HG03460 (cell line): ENCODE results near the gene CXXC1.
"Not testable (repeated sequence)": the region's sequence is repeated elsewhere in the genome, so short reads cannot be mapped to it uniquely, and the experiment has no call there.

Source experiments
- ATAC-seq: cut with Tn5 transposase; IDR thresholded peaks from one replicate; pipeline ENCODE4 v1.9.1; 2021; ENCODE audit not compliant: unreplicated experiment

Gene CXXC1

GRCh38 chr18:50287441-50288347, at the start of gene CXXC1:
TSS of gene CXXC1 (minus strand) at chr18:50287692. CDS start at chr18:50287589, 103 bp downstream.
- peak; percentile 85 for ATAC-seq

- peak; percentile 79 for ATAC-seq
Measured at GRCh38 chr18:50334546-50335152, 47.2 kb upstream of the CXXC1 start.

GRCh38 chr18:50331691-50332090, 44.2 kb upstream of the CXXC1 start:
- no peak for ATAC-seq

GRCh38 chr18:50330176-50330575, 42.7 kb upstream of the CXXC1 start:
- ATAC-seq, result no peak

- ATAC-seq, result no peak
Measured at GRCh38 chr18:50327983-50328382, 40.5 kb upstream of the CXXC1 start.

- peak; percentile 74 for ATAC-seq
Measured at GRCh38 chr18:50320719-50321118, 33.2 kb upstream of the CXXC1 start.

GRCh38 chr18:50315100-50315871, 27.8 kb upstream of the CXXC1 start:
- ATAC-seq, result peak; percentile 66

GRCh38 chr18:50313873-50314460, 26.5 kb upstream of the CXXC1 start:
- ATAC-seq, result no peak

GRCh38 chr18:50313031-50313607, 25.6 kb upstream of the CXXC1 start:
- ATAC-seq, result peak; percentile 29

- peak; percentile 71 for ATAC-seq
Measured at GRCh38 chr18:50312296-50313030, 25.0 kb upstream of the CXXC1 start.

GRCh38 chr18:50311650-50312049, 24.2 kb upstream of the CXXC1 start:
- ATAC-seq, result no peak

- ATAC-seq, result no peak
Measured at GRCh38 chr18:50310080-50310479, 22.6 kb upstream of the CXXC1 start.

GRCh38 chr18:50308851-50309250, 21.4 kb upstream of the CXXC1 start:
- not testable (repeated sequence) for ATAC-seq

- peak; percentile 87 for ATAC-seq
Measured at GRCh38 chr18:50307738-50308470, 20.4 kb upstream of the CXXC1 start.

GRCh38 chr18:50307400-50307737, 19.9 kb upstream of the CXXC1 start:
- no peak for ATAC-seq

GRCh38 chr18:50306944-50307343, 19.5 kb upstream of the CXXC1 start:
- no peak for ATAC-seq

- no peak for ATAC-seq
Measured at GRCh38 chr18:50301074-50301473, 13.6 kb upstream of the CXXC1 start.

- ATAC-seq, result no peak
Measured at GRCh38 chr18:50299626-50300388, 12.3 kb upstream of the CXXC1 start.
